Measurements from ENCODE around the gene MBD3. TPM values are rescaled to one million over a fixed set of nuclear protein-coding genes. Genes with fewer than 3 reads are reported as not detected.

The MBD3 gene
- total RNA-seq, 1 donor from 2014 or later = 64.2 TPM

- ATAC-seq = peak; percentile 64
- intact Hi-C loops (cut with DNase I) = no loop called here
- DNase-seq (ENCODE audit: missing footprints) = no peak
Measured at GRCh38 chr19:1577090-1577928, 15.4 kb downstream of the MBD3 start.

GRCh38 chr19:1576242-1577089 lies 16.2 kb downstream of the MBD3 start:
- DNase-seq (ENCODE audit: missing footprints) = no peak
- intact Hi-C loops (cut with DNase I) = no loop called here
- no peak for ATAC-seq

- intact Hi-C loops (cut with DNase I) = no loop called here
- DNase-seq (ENCODE audit: missing footprints) (no peak), ATAC-seq (no peak)
Measured at GRCh38 chr19:1575323-1576241, 17.1 kb downstream of the MBD3 start.

- no peak for DNase-seq (ENCODE audit: missing footprints)
- intact Hi-C loops (cut with DNase I) = no loop called here
- no peak for ATAC-seq
Measured at GRCh38 chr19:1574354-1575136, 18.1 kb downstream of the MBD3 start.

- no peak for ATAC-seq
- intact Hi-C loops (cut with DNase I) = no loop called here
- DNase-seq (ENCODE audit: missing footprints) = no peak
Measured at GRCh38 chr19:1572795-1573194, 19.9 kb downstream of the MBD3 start.

- ATAC-seq (no peak), DNase-seq (ENCODE audit: missing footprints) (no peak)
- intact Hi-C loops (cut with DNase I) = no loop called here
Measured at GRCh38 chr19:1571358-1571757, 21.3 kb downstream of the MBD3 start.

GRCh38 chr19:1570836-1571235 lies 21.8 kb downstream of the MBD3 start:
- DNase-seq (ENCODE audit: missing footprints) (no peak), ATAC-seq (no peak)
- intact Hi-C loops (cut with DNase I) = no loop called here

- intact Hi-C loops (cut with DNase I) = loop anchor here (5.0 kb wide), 1 partner anchor 82 kb away; the partner anchor contains the start of gene TCF3
- no peak for DNase-seq (ENCODE audit: missing footprints)
Measured at GRCh38 chr19:1569997-1570396, 22.7 kb downstream of the MBD3 start.

GRCh38 chr19:1568320-1569019 lies 24.2 kb downstream of the MBD3 start, which contains the start of gene MEX3D:
Gene MEX3D (minus strand): TSS chr19:1568325. CDS start chr19:1568058, 267 bp downstream.
- intact Hi-C loops (cut with DNase I) = loop anchor here (5.0 kb wide), 1 partner anchor 84 kb away; the partner anchor contains the start of gene TCF3
- ATAC-seq (peak; percentile 80), DNase-seq (ENCODE audit: missing footprints) (peak; percentile 90)

More at GRCh38 chr19:1569997-1570396, 22.7 kb downstream of the MBD3 start:
- ATAC-seq = no peak

GRCh38 chr19:1567848-1568227 lies 24.8 kb downstream of the MBD3 start:
- DNase-seq (ENCODE audit: missing footprints) = no peak
- ATAC-seq = no peak
- intact Hi-C loops (cut with DNase I) = loop anchor here (2.0 to 5.0 kb wide), 2 partner anchors 23 to 84 kb away; partner anchors contain the start of gene TCF3

- no peak for DNase-seq (ENCODE audit: missing footprints)
- peak; percentile 40 for ATAC-seq
- intact Hi-C loops (cut with DNase I) = loop anchor here (2.0 to 5.0 kb wide), 2 partner anchors 24 to 85 kb away; partner anchors contain the start of gene TCF3
Measured at GRCh38 chr19:1567116-1567847, 25.4 kb downstream of the MBD3 start.

- intact Hi-C loops (cut with DNase I) = loop anchor here (2.0 to 5.0 kb wide), 2 partner anchors 24 to 86 kb away; partner anchors contain the start of gene TCF3
- no peak for DNase-seq (ENCODE audit: missing footprints)
Measured at GRCh38 chr19:1566392-1567115, 26.1 kb downstream of the MBD3 start.

GRCh38 chr19:1563251-1563650 lies 29.4 kb downstream of the MBD3 start:
- intact Hi-C loops (cut with DNase I) = no loop called here
- DNase-seq (ENCODE audit: missing footprints) (no peak), ATAC-seq (no peak)

More at GRCh38 chr19:1566392-1567115, 26.1 kb downstream of the MBD3 start:
- ATAC-seq = peak; percentile 85

GRCh38 chr19:1561236-1561842 lies 31.3 kb downstream of the MBD3 start:
- ATAC-seq (no peak), DNase-seq (ENCODE audit: missing footprints) (no peak)
- intact Hi-C loops (cut with DNase I) = no loop called here

GRCh38 chr19:1560286-1560882 lies 32.3 kb downstream of the MBD3 start:
- ATAC-seq (no peak), DNase-seq (ENCODE audit: missing footprints) (no peak)
- intact Hi-C loops (cut with DNase I) = no loop called here
